ENCODE measurements around the gene VDR.

Gene VDR

GRCh38 chr12:47927346-47927745 lies 22.6 kb upstream of the VDR start:
- no peak for DNase-seq

- no peak for DNase-seq
These were observed 17.1 kb upstream of the VDR start for GRCh38 chr12:47921907-47922306.

- no peak for DNase-seq
These were observed 16.1 kb upstream of the VDR start for GRCh38 chr12:47920913-47921312.

GRCh38 chr12:47913081-47913480 lies 8.3 kb upstream of the VDR start:
- DNase-seq = no peak

GRCh38 chr12:47912556-47912955 lies 7.8 kb upstream of the VDR start:
- no peak for DNase-seq

- no peak for DNase-seq
These were observed 6.2 kb upstream of the VDR start for GRCh38 chr12:47910981-47911380.

GRCh38 chr12:47910486-47910885 lies 5.7 kb upstream of the VDR start:
- peak; percentile 20 for DNase-seq

- DNase-seq = no peak
These were observed 5.2 kb upstream of the VDR start for GRCh38 chr12:47909839-47910465.

- no peak for DNase-seq
These were observed 3.9 kb upstream of the VDR start for GRCh38 chr12:47908738-47909137.

- no peak for DNase-seq
These were observed 3.2 kb upstream of the VDR start for GRCh38 chr12:47907851-47908454.

GRCh38 chr12:47903927-47904712 lies 674 bp downstream of the VDR start:
- peak; percentile 75 for DNase-seq

GRCh38 chr12:47903151-47903611 lies 1.6 kb downstream of the VDR start:
- peak; percentile 44 for DNase-seq

GRCh38 chr12:47902131-47902639 lies 2.6 kb downstream of the VDR start:
- no peak for DNase-seq

- no peak for DNase-seq
These were observed 3.1 kb downstream of the VDR start for GRCh38 chr12:47901718-47902093.

GRCh38 chr12:47901063-47901717 lies 3.6 kb downstream of the VDR start:
- no peak for DNase-seq

GRCh38 chr12:47900131-47901062 lies 4.4 kb downstream of the VDR start:
- DNase-seq = no peak

- DNase-seq = no peak
These were observed 5.3 kb downstream of the VDR start for GRCh38 chr12:47899466-47899865.

- DNase-seq = no peak
These were observed 8.2 kb downstream of the VDR start for GRCh38 chr12:47896633-47897032.

GRCh38 chr12:47896022-47896421 lies 8.8 kb downstream of the VDR start:
- no peak for DNase-seq

GRCh38 chr12:47894652-47895051 lies 10.1 kb downstream of the VDR start:
- no peak for DNase-seq

GRCh38 chr12:47894068-47894467 lies 10.7 kb downstream of the VDR start:
- no peak for DNase-seq

- no peak for DNase-seq
These were observed 12.0 kb downstream of the VDR start for GRCh38 chr12:47892819-47893218.
